Epidermal melanocyte (primary cell): ENCODE measurements around the gene SWSAP1.
A peak's percentile ranks its signal among the peaks of the same experiment; 100 is the strongest.

Source experiments
- DNase-seq: peaks from one replicate; pipeline ENCODE4 v3.0.0; 2011; ENCODE audit warnings: low spot score; ENCODE audit not compliant: insufficient read length

SWSAP1 gene

DNA sequence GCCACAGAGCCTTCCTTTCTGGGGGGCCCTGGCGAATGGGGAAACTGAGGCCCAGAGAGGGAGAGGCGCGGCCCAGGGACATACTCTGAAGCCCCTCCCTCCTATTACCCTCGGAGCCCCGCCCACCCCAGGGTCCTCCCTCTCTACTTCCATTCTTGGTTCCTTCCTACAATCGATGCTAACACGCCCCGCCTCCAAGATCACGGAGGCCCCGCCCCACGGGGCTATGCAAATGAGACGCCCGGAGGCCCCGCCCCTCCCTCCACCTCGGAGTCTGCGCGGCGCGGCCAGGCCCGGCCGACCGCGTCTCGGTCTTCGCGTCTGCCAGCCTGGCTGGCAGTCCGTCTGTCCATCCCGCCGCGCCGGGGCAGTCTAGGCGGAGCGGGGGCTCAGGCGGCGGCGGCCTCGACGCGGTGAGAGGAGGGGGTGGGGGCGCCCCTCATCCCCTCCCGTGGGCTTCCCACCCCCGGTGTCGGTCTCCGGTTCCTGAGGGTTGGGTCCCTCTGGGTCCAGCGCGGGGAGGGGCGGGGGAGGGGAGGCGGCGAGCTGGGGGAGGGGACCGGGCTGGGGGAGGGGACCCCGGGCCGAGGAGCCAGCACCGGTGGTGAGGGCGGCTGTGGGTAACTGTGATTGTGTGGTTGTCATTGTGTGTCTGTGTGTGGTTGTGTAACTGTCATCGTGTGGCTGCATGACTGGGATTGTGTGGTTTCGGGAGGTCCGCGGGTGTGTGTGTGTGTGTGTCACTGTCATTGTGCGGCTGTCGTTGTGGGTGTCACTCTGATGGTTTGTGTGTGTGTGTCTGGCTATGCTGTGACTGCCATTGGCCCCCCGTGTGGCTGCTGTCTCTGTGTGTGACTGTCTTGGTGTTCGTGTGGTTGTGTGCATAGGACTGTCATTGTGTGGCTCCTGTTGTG lies 19.0 kb upstream of the SWSAP1 start, which contains the start of gene PLPPR2:
Gene PLPPR2, plus strand, starts transcription at position 273 of the 914 bp plus-strand sequence. CDS start 2,242 bp downstream, outside the sequence.
- DNase-seq = peak; percentile 96

- DNase-seq = no peak
Measured at GRCh38 chr19:11356074-11356397, 18.4 kb upstream of the SWSAP1 start.

DNA sequence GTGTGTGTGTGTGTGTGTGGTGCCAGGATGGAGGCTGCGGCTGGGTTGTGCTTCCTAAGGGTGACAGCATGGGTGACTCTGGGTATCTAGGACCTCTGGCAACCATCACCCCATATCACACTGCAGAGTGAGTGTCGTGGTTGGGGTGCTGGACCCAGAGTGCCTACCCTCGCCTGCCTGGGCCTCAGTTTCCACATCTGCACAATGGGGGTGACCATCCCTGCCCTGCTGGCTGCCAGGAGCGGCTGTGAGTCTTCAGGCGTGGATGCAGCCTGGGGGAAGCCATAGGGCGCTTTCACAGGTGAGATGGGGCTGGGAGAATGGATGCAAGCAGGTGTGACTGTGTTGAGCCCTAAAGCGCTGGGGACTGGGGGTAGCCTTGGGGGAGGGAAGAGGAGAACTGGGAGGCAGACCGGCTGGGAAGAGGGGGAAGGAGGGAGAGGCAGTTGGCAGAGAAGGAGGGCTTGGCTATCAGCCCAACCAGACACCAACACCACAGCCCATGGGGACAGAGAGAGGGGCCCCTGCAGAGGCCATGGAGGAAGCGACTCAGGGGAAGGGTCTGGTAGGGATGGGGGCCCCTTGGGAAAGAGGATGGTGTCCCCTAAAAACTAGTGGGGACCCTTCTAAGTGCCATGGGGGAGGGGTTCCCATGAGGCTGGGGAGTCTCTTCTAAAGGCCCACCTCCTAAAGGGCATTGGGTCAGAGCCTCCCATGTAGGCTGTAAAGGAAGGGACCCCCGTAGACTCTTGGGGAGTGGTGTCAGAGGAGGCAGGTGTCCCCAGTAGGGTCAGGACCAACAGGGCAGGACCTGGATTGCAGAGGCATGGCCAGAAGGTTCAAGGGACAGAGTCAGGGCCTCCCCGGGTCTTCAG lies 17.6 kb upstream of the SWSAP1 start:
- DNase-seq = no peak

DNA sequence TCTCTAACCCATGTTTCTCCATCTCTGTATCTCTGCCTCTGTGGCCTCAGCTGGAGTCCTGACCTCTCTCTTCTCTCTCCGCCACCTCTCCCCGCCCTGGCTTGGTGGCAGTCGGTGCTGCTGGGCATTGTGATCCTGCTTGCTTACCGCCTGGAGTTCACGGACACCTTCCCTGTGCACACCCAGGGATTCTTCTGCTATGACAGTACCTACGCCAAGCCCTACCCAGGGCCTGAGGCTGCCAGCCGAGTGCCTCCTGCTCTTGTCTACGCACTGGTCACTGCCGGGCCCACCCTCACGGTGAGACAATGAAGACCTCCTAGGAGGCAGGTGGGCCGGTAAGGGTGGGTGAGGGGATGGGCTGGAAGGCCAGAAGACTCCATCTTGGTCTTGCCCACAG lies 15.0 kb upstream of the SWSAP1 start:
- DNase-seq = no peak

DNA sequence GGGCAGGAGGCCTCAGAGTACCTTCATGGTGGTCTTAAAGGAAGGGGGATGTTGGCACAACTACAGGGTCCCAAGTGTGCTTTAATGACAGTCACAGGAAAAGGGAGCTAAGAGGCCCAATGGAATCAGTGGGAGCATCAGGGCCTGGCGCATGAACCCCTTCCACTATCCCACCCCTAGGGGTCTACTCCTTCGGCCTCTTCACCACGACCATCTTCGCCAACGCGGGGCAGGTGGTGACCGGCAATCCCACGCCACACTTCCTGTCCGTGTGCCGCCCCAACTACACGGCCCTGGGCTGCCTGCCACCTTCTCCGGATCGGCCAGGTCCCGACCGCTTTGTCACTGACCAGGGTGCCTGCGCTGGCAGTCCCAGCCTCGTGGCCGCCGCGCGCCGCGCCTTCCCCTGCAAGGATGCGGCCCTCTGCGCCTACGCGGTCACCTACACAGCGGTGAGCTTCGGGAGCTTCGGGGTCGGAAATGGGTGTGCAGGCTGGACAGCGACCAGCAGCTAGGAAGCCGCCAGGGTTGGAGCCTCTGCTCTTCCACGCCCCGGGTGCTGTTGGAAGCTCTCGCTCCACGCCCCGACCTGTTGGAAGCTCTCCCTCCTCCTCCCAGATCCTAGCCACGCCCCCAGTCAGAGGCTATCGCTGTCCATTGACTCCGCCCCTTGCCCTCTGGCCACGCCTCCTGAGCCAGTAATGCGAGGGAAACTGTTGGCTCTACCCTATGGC lies 13.3 kb upstream of the SWSAP1 start:
- no peak for DNase-seq

DNA sequence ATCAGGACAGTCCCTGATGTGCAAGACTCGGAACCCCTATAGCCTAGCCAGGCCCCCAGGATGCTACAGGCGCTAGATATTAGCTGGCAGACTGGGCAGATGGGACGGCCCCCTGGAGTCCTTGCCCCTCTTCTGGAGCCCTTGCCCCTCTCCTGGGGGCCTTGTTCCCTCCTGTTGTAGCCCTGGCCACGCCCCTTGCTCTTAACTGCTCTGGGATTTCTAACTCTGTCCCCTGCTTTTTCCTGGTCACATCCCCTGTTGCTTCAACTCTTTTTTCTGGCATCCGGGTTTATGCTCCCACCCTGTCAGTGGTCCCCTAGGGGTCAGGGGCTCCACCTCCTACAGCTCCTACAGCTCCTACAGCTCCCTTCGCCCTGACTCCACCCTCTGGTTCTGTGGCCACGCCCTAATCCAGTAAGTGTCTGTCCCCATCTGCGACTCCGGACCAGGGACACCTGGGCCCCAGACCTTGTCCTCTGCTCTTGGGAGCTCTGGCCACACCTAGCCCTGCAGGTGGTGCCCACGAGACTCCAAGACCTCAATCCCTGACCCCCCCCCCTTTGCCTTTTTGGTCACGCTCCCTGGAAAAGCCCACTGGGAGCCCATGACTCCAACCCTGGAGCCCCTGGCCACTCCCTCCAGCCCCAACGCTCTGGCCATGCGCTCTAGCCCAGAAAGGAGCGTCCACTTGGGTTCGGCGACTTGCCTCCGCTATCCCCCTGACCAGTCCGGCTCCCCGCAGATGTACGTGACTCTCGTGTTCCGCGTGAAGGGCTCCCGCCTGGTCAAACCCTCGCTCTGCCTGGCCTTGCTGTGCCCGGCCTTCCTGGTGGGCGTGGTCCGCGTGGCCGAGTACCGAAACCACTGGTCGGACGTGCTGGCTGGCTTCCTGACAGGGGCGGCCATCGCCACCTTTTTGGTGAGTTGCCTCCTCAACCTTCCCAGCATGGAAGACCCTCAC lies 12.4 kb upstream of the SWSAP1 start:
- DNase-seq = no peak

DNA sequence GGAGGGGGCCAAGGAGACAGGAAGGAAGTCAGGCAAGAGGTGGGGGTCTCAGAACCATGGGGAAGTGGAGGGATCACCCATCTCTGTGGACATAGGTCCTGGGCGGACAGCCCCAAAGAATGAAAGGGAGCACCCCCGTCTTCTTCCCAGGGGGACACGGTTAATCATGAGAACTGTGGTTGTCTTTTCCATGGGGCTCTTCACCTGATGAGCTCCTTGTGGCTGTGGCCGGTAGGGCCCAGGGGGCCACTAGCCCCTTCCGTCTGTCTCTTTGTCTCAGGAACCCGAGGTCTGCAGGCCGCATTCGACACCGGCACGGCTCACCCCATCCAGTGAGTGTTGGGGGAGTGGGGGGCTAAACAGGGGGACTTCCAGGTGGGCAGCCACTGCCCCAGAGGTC lies 10.6 kb upstream of the SWSAP1 start:
- no peak for DNase-seq

DNA sequence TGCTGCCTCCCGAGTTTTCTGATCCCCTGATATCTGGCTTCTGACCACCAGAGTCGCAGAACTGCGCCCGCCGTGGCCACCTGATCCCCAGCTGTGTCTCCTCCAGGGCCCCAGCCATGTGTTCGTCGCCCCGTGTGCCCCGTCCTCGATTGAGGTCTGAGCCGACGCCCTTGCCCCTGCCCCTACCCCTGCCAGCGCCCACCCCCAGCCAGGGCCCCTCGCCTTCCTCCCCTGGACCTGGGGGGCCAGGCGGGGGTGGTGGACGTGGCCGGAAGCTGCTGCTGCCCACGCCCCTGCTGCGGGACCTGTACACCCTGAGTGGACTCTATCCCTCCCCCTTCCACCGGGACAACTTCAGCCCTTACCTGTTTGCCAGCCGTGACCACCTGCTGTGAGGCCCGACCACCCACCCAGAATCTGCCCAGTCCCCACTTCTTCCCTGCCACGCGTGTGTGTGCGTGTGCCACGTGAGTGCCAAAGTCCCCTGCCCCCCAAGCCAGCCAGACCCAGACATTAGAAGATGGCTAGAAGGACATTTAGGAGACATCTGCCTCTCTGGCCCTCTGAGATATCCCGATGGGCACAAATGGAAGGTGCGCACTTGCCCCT lies 10.1 kb upstream of the SWSAP1 start:
- no peak for DNase-seq

GRCh38 chr19:11364935-11365334 lies 9.5 kb upstream of the SWSAP1 start:
- DNase-seq = no peak

DNA sequence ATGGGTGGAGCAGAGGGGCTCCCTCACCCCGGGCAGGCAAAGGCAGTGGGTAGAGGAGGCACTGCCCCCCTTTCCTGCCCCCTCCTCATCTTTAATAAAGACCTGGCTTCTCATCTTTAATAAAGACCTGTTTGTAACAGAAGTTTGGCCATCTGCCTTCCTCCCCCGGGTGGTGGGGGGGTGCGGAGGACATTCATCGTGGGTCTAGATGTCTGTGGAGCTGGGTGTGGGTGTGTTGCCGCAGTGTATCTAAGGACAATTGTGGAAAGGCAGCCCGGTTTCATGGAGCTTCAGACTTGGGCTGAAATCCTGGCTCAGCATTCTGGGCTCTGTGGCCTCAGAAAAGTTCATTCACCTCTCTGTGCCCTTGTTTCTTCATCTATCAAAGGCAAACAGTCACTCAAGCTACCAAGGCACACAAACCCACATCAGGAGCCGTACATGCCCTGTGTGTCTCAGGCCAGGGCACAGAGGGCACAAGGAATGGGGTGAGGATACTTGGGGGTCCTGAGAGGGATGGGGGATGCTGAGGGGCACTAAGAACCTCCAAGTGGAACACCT lies 8.8 kb upstream of the SWSAP1 start:
- no peak for DNase-seq

DNA sequence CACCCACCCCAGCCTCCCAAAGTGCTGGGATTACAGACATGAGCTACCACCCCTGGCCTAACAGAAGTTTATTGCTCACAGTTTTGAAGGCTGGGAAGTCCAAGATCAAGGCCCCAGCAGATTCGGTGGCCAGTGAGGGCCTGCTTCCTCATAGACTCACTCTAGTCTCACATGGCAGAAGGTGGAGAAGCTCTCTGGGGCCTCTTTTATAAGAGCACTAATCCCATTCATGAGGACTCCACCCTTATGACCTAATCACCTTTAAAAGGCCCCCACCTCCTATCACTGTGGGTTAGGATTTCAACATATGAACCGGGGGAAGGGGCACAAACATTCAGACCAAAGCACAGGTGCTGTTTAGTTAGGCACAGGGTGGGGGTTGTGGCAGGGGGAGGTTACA lies 6.9 kb upstream of the SWSAP1 start:
- no peak for DNase-seq

DNA sequence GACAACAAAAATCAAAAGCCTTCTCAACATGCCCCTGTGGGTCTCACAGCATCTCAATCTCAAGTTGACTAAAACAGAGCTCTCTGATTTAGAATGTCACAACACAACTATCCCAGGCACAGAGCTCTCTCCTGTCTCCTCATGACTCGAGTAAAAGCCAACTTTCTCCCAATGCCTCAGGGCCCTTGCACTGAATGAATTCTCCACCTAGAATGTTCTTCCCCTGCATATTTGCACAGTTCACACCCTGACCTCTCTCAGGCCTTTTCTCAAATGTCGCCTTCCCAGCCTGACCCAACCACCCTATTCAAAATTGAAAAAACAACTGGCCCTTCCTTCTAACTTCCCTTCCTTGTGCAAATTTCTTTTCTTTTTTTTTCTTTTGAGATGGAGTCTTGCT lies 3.7 kb upstream of the SWSAP1 start:
- no peak for DNase-seq

DNA sequence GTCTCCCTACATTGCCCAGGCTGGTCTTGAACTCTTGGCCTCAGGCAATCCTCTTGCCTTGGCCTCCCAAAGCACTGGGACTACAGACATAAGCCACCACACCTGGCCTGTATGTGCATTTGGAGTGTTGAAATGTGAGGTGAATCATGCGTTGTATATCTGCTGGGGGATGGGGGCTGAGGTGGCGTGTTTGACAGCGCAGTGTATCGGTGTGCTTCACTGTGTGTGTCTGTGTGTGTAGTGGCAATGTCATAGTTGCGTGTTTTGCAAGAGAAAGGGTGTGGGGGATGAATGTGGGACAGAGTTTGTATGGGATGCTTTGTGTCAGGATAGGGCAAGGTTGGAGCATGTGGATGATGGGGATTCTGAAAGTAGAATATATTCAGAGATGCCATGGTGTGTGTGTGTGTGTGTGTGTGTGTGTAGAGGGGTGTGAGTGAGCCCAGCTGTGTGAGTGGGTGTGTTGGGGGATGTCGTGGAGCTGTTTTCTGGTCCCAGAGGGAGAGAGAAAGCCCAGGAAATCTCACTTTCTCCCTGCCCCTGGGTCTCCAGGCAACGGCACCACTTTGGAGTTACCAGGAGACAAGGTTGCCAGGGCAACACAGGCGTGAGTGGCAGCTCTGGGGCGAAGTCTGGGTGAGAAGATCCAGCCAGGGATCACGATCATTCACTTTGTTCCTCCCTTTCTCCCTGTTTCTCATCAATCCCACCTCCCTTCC lies 1.1 kb upstream of the SWSAP1 start:
- DNase-seq = no peak

- DNase-seq = no peak
Measured at GRCh38 chr19:11373885-11374432, 507 bp upstream of the SWSAP1 start.

DNA sequence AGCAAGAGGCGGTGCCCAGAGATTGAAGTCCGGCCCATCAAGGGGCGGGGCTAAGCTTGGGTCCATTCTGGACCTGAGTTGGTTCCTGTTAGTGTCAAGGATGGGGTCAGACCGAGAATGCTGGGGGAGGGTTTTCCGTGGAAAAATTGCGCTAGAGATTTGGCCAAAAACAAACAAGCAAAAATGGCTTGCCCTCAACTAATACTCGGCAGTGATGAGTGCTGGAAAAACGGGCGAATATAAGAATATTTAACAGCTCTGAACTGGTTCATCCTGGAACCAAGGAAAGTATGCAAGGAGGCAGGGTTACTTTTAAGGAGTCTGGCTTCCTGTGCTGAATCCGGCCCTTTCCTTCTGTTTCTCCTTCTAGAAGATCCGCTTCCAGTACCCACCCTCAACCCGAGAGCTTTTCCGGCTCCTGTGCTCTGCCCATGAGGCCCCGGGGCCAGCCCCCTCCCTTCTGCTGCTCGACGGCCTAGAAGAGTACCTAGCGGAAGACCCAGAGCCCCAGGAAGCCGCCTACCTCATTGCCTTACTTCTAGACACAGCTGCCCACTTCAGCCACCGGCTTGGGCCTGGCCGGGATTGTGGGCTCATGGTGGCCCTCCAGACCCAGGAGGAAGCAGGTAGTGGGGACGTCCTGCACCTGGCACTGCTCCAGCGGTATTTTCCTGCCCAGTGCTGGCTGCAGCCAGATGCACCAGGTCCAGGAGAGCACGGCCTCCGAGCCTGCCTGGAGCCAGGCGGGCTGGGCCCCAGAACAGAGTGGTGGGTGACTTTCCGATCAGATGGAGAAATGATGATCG lies 880 bp downstream of the SWSAP1 start:
- no peak for DNase-seq

DNA sequence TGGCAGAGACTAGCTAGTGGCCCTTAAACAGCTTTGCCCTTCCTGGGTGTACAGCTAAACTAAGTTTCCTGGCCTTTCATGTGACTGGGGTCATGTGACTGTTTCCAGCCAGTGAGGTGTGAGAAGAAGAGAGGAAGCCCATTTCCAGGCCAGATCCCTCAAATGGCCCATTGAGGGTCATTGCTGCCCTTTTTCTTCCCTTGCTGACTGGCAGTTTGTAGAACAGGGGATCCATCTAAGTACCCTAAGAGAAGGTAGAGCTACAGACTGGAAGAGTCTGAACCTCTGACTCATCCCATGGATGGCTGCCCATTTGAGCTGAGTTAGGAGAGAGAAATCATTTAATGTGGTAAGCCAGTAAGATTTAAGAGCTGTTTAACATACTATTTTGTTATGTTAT lies 2.8 kb downstream of the SWSAP1 start:
- DNase-seq = no peak

DNA sequence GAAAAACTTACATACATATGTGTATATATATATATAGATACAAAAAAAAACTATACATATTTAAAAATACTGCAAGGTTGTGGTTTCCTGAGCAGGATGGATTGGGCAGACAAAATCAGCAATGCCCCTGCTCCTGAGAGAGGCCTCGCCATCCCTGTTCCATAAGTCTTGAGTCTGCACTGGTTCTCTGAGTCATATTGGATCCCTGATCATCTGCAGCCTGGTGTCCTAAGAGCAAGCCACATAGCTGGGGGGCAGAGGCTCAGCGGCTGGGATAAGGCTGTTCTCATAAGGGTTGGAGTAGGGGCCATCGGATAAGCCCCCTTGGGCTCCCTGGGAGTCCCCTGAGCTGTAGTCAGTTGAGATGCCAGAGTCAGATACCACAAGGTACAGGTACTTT lies 3.3 kb downstream of the SWSAP1 start:
- no peak for DNase-seq
